BLaER1 treated with 17β-estradiol and CSF1 and Interleukin-3, amounts not matched to agents 10 nM and 100 nM (cell line): ENCODE data around the gene P4HB.

ENCODE experiments used
- H3K27ac ChIP-seq, 11 experiments: shearing (Covaris generic); formaldehyde crosslinking; 2 replicates each; pipeline ENCODE4 v1.8.1; 2022
- H3K27me3 ChIP-seq, 11 experiments: shearing (Covaris generic); formaldehyde crosslinking; 2 replicates each; pipeline ENCODE4 v1.8.1; 2022
- H3K36me3 ChIP-seq, 11 experiments: shearing (Covaris generic); formaldehyde crosslinking; 2 replicates each; pipeline ENCODE4 v1.8.1; 2022
- H3K4me1 ChIP-seq, 10 experiments: shearing (Covaris generic); formaldehyde crosslinking; 2 replicates each; pipeline ENCODE4 v1.8.1; 2022
- H3K4me2 ChIP-seq, 11 experiments: shearing (Covaris generic); formaldehyde crosslinking; 2 replicates each; pipeline ENCODE4 v1.8.1; 2022
- H3K4me3 ChIP-seq, 10 experiments: shearing (Covaris generic); formaldehyde crosslinking; 2 replicates each; pipeline ENCODE4 v1.8.1; 2022
- H3K9ac ChIP-seq, 11 experiments: shearing (Covaris generic); formaldehyde crosslinking; 2 replicates each; pipeline ENCODE4 v1.8.1; 2022
- H3K9me3 ChIP-seq, 11 experiments: shearing (Covaris generic); formaldehyde crosslinking; replicated peaks in 1 of 11; 2 replicates each; pipeline ENCODE4 v1.8.1; 2022
- H4K20me1 ChIP-seq, 11 experiments: shearing (Covaris generic); formaldehyde crosslinking; 2 replicates each; pipeline ENCODE4 v1.8.1; 2022
- Cebpa-rat ChIP-seq, 11 experiments: shearing (Covaris generic); IDR thresholded peaks; 2 replicates each; pipeline ENCODE4 v1.8.1; 2022

Gene P4HB

GRCh38 chr17:81860756-81861568, 627 bp upstream of the P4HB start:
- H3K9me3 ChIP-seq = no peaks in the 10 kb centered on the region
- H3K9ac ChIP-seq = peak overlapping the region; percentile 87 to 95 (median 89)
- peak overlapping the region; percentile 77 to 96 (median 90) for H3K27ac ChIP-seq
- peak overlapping the region; percentile 63 to 97 (median 88) for H3K4me3 ChIP-seq
- H3K4me1 ChIP-seq = peaks cover 64 to 79% (median 71%) of the 10 kb centered on the region in 10 experiments
- peaks cover 48 to 70% (median 60%) of the 10 kb centered on the region in 11 experiments; a peak in 21 of 22 replicates for H4K20me1 ChIP-seq
- no peaks in the 10 kb centered on the region for H3K27me3 ChIP-seq
- H3K4me2 ChIP-seq = peak overlapping the region; percentile 81 to 97 (median 93)
- TF ChIP-seq Cebpa-rat (IDR thresholded peaks at IDR 0.05) = peak in 9 of 11 experiments; percentile 12 to 80 (median 59); a peak in 11 of 22 replicates
- H3K36me3 ChIP-seq = peaks cover 33 to 61% (median 43%) of the 10 kb centered on the region in 11 experiments

- H3K4me1 ChIP-seq = peaks cover 50 to 70% (median 55%) of the 10 kb centered on the region in 10 experiments
These were observed 1.1 kb downstream of the P4HB start for GRCh38 chr17:81858967-81859905.

GRCh38 chr17:81858170-81858966, 2.0 kb downstream of the P4HB start:
- peak overlapping the region; percentile 91 to 99 (median 98) for H3K4me2 ChIP-seq
- peak overlapping the region; percentile 78 to 99 (median 92) for H3K4me3 ChIP-seq
- no peaks in the 10 kb centered on the region for H3K9me3 ChIP-seq
- no peaks in the 10 kb centered on the region for H3K27me3 ChIP-seq
- peaks cover 59 to 70% (median 61%) of the 10 kb centered on the region in 11 experiments for H3K36me3 ChIP-seq
- H3K27ac ChIP-seq = peak overlapping the region in 10 of 11 experiments; percentile 81 to 91 (median 87); a peak in 16 of 22 replicates
- peaks cover 42 to 61% (median 46%) of the 10 kb centered on the region in 10 experiments for H3K4me1 ChIP-seq
- H3K9ac ChIP-seq = peak overlapping the region; percentile 89 to 96 (median 94)
- peaks cover 55 to 73% (median 65%) of the 10 kb centered on the region in 11 experiments; a peak in 21 of 22 replicates for H4K20me1 ChIP-seq
- TF ChIP-seq Cebpa-rat (IDR thresholded peaks at IDR 0.05) = no peak

More at GRCh38 chr17:81858967-81859905, 1.1 kb downstream of the P4HB start:
- peaks cover 54 to 71% (median 63%) of the 10 kb centered on the region in 11 experiments; a peak in 21 of 22 replicates for H4K20me1 ChIP-seq
- H3K27ac ChIP-seq = peak overlapping the region; percentile 79 to 91 (median 87); a peak in 21 of 22 replicates
- no peaks in the 10 kb centered on the region for H3K9me3 ChIP-seq
- peak overlapping the region; percentile 91 to 99 (median 98) for H3K4me2 ChIP-seq
- peak overlapping the region; percentile 89 to 96 (median 94) for H3K9ac ChIP-seq
- no peaks in the 10 kb centered on the region for H3K27me3 ChIP-seq
- peak overlapping the region; percentile 78 to 99 (median 92) for H3K4me3 ChIP-seq
- H3K36me3 ChIP-seq = peaks cover 51 to 65% (median 58%) of the 10 kb centered on the region in 11 experiments
- TF ChIP-seq Cebpa-rat (IDR thresholded peaks at IDR 0.05) = no peak

- peaks cover 88 to 95% (median 92%) of the 10 kb centered on the region in 11 experiments for H3K36me3 ChIP-seq
- H3K9me3 ChIP-seq = no peaks in the 10 kb centered on the region
- H4K20me1 ChIP-seq = peaks cover 71 to 100% (median 97%) of the 10 kb centered on the region in 11 experiments; a peak in 21 of 22 replicates
- H3K4me1 ChIP-seq = peaks cover 22 to 42% (median 26%) of the 10 kb centered on the region in 10 experiments
- no peaks in the 10 kb centered on the region for H3K27me3 ChIP-seq
- H3K4me3 ChIP-seq = no peak overlapping the region
- no peak overlapping the region for H3K27ac ChIP-seq
- TF ChIP-seq Cebpa-rat (IDR thresholded peaks at IDR 0.05) = no peak
- no peak overlapping the region for H3K4me2 ChIP-seq
- H3K9ac ChIP-seq = peak overlapping the region in 9 of 11 experiments; percentile 2 to 96 (median 33); a peak in 12 of 22 replicates
These were observed 5.2 kb downstream of the P4HB start for GRCh38 chr17:81854974-81855774.

GRCh38 chr17:81852237-81852636, 8.1 kb downstream of the P4HB start:
- peaks cover 0 to 21% (median 3%) of the 10 kb centered on the region in 10 experiments; a peak in 13 of 20 replicates for H3K4me1 ChIP-seq
- H3K9ac ChIP-seq = 0 out of 22 replicates have a peak overlapping the region, but pooled peaks of 2 of the 11 experiments have one; percentile 6 to 9
- no peak overlapping the region for H3K4me3 ChIP-seq
- H3K9me3 ChIP-seq = no peaks in the 10 kb centered on the region
- H3K4me2 ChIP-seq = no peak overlapping the region
- TF ChIP-seq Cebpa-rat (IDR thresholded peaks at IDR 0.05) = no peak
- no peaks in the 10 kb centered on the region for H3K27me3 ChIP-seq
- H4K20me1 ChIP-seq = peaks cover 49 to 100% (median 79%) of the 10 kb centered on the region in 11 experiments; a peak in 21 of 22 replicates
- H3K27ac ChIP-seq = no peak overlapping the region
- peaks cover 96 to 100% (median 100%) of the 10 kb centered on the region in 11 experiments for H3K36me3 ChIP-seq

GRCh38 chr17:81851423-81851822, 8.9 kb downstream of the P4HB start:
- TF ChIP-seq Cebpa-rat (IDR thresholded peaks at IDR 0.05) = no peak
- Histone ChIP-seq H3K9ac (peak overlapping the region in 2 of 11 experiments; percentile 13 to 17; a peak in 1 of 22 replicates), H3K36me3 (peaks cover 96 to 100% (median 100%) of the 10 kb centered on the region in 11 experiments)

GRCh38 chr17:81849457-81849856, 10.9 kb downstream of the P4HB start:
- Histone ChIP-seq H3K9ac (no peak overlapping the region), H3K4me1 (peaks cover 0 to 8% (median 0%) of the 10 kb centered on the region in 10 experiments; a peak in 2 of 20 replicates), H3K4me2 (no peak overlapping the region), H3K27ac (no peak overlapping the region), H4K20me1 (peaks cover 24 to 100% (median 64%) of the 10 kb centered on the region in 11 experiments; a peak in 21 of 22 replicates), H3K4me3 (no peak overlapping the region), H3K27me3 (no peaks in the 10 kb centered on the region), H3K36me3 (peaks cover 96 to 100% (median 100%) of the 10 kb centered on the region in 11 experiments), H3K9me3 (no peaks in the 10 kb centered on the region)
- TF ChIP-seq Cebpa-rat (IDR thresholded peaks at IDR 0.05) = no peak

More at GRCh38 chr17:81851423-81851822, 8.9 kb downstream of the P4HB start:
- Histone ChIP-seq H4K20me1 (peaks cover 41 to 100% (median 71%) of the 10 kb centered on the region in 11 experiments; a peak in 21 of 22 replicates), H3K9me3 (no peaks in the 10 kb centered on the region), H3K4me1 (peaks cover 0 to 13% (median 0%) of the 10 kb centered on the region in 10 experiments; a peak in 7 of 20 replicates), H3K27ac (no peak overlapping the region), H3K4me3 (no peak overlapping the region), H3K27me3 (no peaks in the 10 kb centered on the region), H3K4me2 (no peak overlapping the region)
